Tibial nerve (tissue), 4 donors: ENCODE data around the gene FRK. TPM values are rescaled to one million over a fixed set of nuclear protein-coding genes. Genes with fewer than 3 reads are reported as not detected.
"Not testable (repeated sequence)": the region's sequence is repeated elsewhere in the genome, so short reads cannot be mapped to it uniquely, and the experiment has no call there.

Experiments
- DNase-seq, 2 donors: peaks; one replicate each; pipeline ENCODE4 v3.0.0-alpha.2; 2019; ENCODE audit warnings: low spot score in 2 of 2
- H3K27ac ChIP-seq, 4 donors: fragments of 200-600 bp; sonication (generic) in 3 of 4; one replicate each; pipeline ENCODE4 v1.5.1; 2017 to 2019; ENCODE audit warnings: mild to moderate bottlenecking in 1 of 4
- H3K27me3 ChIP-seq, 2 donors: fragments of 200-600 bp; sonication (generic) in 1 of 2; one replicate each; pipeline versions ENCODE4 v1.5.1 to v1.6.0; 2017 to 2019
- H3K36me3 ChIP-seq, 3 donors: fragments of 200-600 bp; sonication (generic); one replicate each; pipeline ENCODE4 v1.5.1; 2018 to 2019
- H3K4me1 ChIP-seq, 4 donors: fragments of 200-600 bp; sonication (generic) in 3 of 4; one replicate each; pipeline ENCODE4 v1.5.1; 2017 to 2019
- H3K4me3 ChIP-seq, 4 donors: fragments of 200-600 bp; sonication (generic) in 3 of 4; one replicate each; pipeline ENCODE4 v1.5.1; 2017 to 2019; ENCODE audit warnings: mild to moderate bottlenecking in 1 of 4, moderate library complexity in 1 of 4
- H3K9me3 ChIP-seq, 4 donors: fragments of 200-600 bp; sonication (generic) in 3 of 4; one replicate each; pipeline ENCODE4 v1.5.1; 2017 to 2019
- CTCF ChIP-seq, 5 experiments: fragments of 200-600 bp in 3 of 5; fragments of 450-650 bp in 2 of 5; sonication (generic) in 3 of 5; IDR thresholded peaks; one replicate each; pipeline ENCODE4 v1.5.1; 2016 to 2019; ENCODE audit warnings: antibody characterized with exemption in 5 of 5, mild to moderate bottlenecking in 3 of 5, moderate library complexity in 2 of 5
- EP300 ChIP-seq, 2 donors: sonication (generic); formaldehyde crosslinking; IDR thresholded peaks; one replicate each; pipeline ENCODE4 v1.6.1; 2017; ENCODE audit warnings: antibody characterized with exemption in 2 of 2, mild to moderate bottlenecking in 1 of 2
- POLR2A ChIP-seq, 2 donors: fragments of 450-650 bp; IDR thresholded peaks; one replicate each; pipeline ENCODE4 v1.6.1; 2017; ENCODE audit warnings: antibody characterized with exemption in 2 of 2, mild to moderate bottlenecking in 2 of 2, moderate library complexity in 2 of 2
- WGBS, 2 donors: methylation state at CpG; one replicate each; pipeline ENCODE4 v1.1.5; 2018; 5-methylcytosine and 5-hydroxymethylcytosine counted together
- total RNA-seq, 4 donors: library from RNA; depleted of rRNA; stranded (reverse); fragments of >200 nt; gene quantifications; one replicate each; pipeline ENCODE4 v1.1.0, GENCODE V29; 2016

FRK gene
- total RNA-seq, 4 donors from 2014 or later: 0.78 to 1.3 (median 0.97) TPM

GRCh38 chr6:115948751-115949150 is 111.9 kb downstream of the FRK start:
- no peak for DNase-seq
- Histone ChIP-seq H3K9me3 (peaks cover 0 to 26% (median 0%) of the 10 kb centered on the region in 4 donors), H3K27me3 (no peaks in the 10 kb centered on the region), H3K27ac (no peak overlapping the region), H3K36me3 (no peaks in the 10 kb centered on the region), H3K4me1 (no peaks in the 10 kb centered on the region), H3K4me3 (no peak overlapping the region)
- TF ChIP-seq EP300 (IDR thresholded peaks at IDR 0.05): no peak

GRCh38 chr6:115947966-115948541 is 112.6 kb downstream of the FRK start:
- Histone ChIP-seq H3K4me3 (no peak overlapping the region), H3K36me3 (no peaks in the 10 kb centered on the region), H3K27me3 (no peaks in the 10 kb centered on the region), H3K9me3 (peaks cover 0 to 26% (median 0%) of the 10 kb centered on the region in 4 donors), H3K27ac (no peak overlapping the region), H3K4me1 (no peaks in the 10 kb centered on the region)
- WGBS, 2 donors: 88 to 90% methylated on average over 2 of the region's 2 CpGs
- no peak for DNase-seq
- TF ChIP-seq POLR2A (IDR thresholded peaks at IDR 0.05) (no peak), EP300 (IDR thresholded peaks at IDR 0.05) (no peak), CTCF (IDR thresholded peaks at IDR 0.05) (no peak)

- DNase-seq: no peak
- H3K9me3 ChIP-seq: peaks cover 0 to 18% (median 0%) of the 10 kb centered on the region in 4 donors
- H3K27ac ChIP-seq: no peak overlapping the region
- 82 to 87% methylated on average over 1 of the region's 1 CpG for WGBS, 2 donors
- no peaks in the 10 kb centered on the region for H3K4me1 ChIP-seq
- H3K4me3 ChIP-seq: no peak overlapping the region
- H3K27me3 ChIP-seq: no peaks in the 10 kb centered on the region
- TF ChIP-seq POLR2A (IDR thresholded peaks at IDR 0.05): no peak
- no peak for TF ChIP-seq EP300 (IDR thresholded peaks at IDR 0.05)
- no peak for TF ChIP-seq CTCF (IDR thresholded peaks at IDR 0.05)
- H3K36me3 ChIP-seq: no peaks in the 10 kb centered on the region
Measured at GRCh38 chr6:115945812-115946211, 114.9 kb downstream of the FRK start.

GRCh38 chr6:115945306-115945705 is 115.4 kb downstream of the FRK start:
- H3K27ac ChIP-seq: no peak overlapping the region
- no peaks in the 10 kb centered on the region for H3K36me3 ChIP-seq
- H3K9me3 ChIP-seq: peaks cover 0 to 20% (median 0%) of the 10 kb centered on the region in 4 donors
- no peaks in the 10 kb centered on the region for H3K4me1 ChIP-seq
- 73 to 88% methylated on average over 1 of the region's 1 CpG for WGBS, 2 donors
- H3K4me3 ChIP-seq: no peak overlapping the region
- no peak for DNase-seq
- H3K27me3 ChIP-seq: no peaks in the 10 kb centered on the region
- TF ChIP-seq EP300 (IDR thresholded peaks at IDR 0.05) (no peak), POLR2A (IDR thresholded peaks at IDR 0.05) (no peak), CTCF (IDR thresholded peaks at IDR 0.05) (no peak)

- not testable (repeated sequence) for H3K4me3 ChIP-seq, H3K4me1 ChIP-seq, H3K27ac ChIP-seq, H3K36me3 ChIP-seq, H3K27me3 ChIP-seq, DNase-seq
- peaks cover 0 to 23% (median 0%) of the 10 kb centered on the region in 4 donors for H3K9me3 ChIP-seq
Measured at GRCh38 chr6:115944829-115945228, 115.9 kb downstream of the FRK start.

- not testable (repeated sequence) for DNase-seq, H3K27ac ChIP-seq
- WGBS, 2 donors: 79 to 82% methylated on average over 2 of the region's 2 CpGs
Measured at GRCh38 chr6:115937502-115937901, 123.2 kb downstream of the FRK start.

GRCh38 chr6:115935361-115935760 is 125.3 kb downstream of the FRK start:
- Histone ChIP-seq H3K27me3 (no peaks in the 10 kb centered on the region), H3K36me3 (no peaks in the 10 kb centered on the region), H3K4me3 (no peak overlapping the region), H3K27ac (no peak overlapping the region), H3K4me1 (no peaks in the 10 kb centered on the region), H3K9me3 (peaks cover 0 to 7% (median 0%) of the 10 kb centered on the region in 4 donors)
- 83 to 87% methylated on average over 8 of the region's 8 CpGs for WGBS, 2 donors
- TF ChIP-seq EP300 (IDR thresholded peaks at IDR 0.05) (no peak), POLR2A (IDR thresholded peaks at IDR 0.05) (no peak), CTCF (IDR thresholded peaks at IDR 0.05) (no peak)
- no peak for DNase-seq

More at GRCh38 chr6:115937502-115937901, 123.2 kb downstream of the FRK start:
- H3K27me3 ChIP-seq, H3K4me1 ChIP-seq, H3K4me3 ChIP-seq, H3K36me3 ChIP-seq: not testable (repeated sequence)
- peaks cover 0 to 13% (median 0%) of the 10 kb centered on the region in 4 donors for H3K9me3 ChIP-seq
